H54 (cell line): Measurements from ENCODE around the gene ENTR1.

ENCODE experiments used
- DNase-seq: peaks from one replicate; pipeline ENCODE4 v3.0.0; 2011; ENCODE audit warnings: low spot score, mixed read lengths; ENCODE audit not compliant: insufficient read length
- FAIRE-seq: peaks from 3 replicates; lab custom pipeline; 2011; peaks lifted over from hg19 to GRCh38; lab: Jason Lieb, UNC
- POLR2A ChIP-seq: IDR thresholded peaks from 2 replicates; pipeline ENCODE4 v1.6.1; 2011; ENCODE audit warnings: low read depth, mild to moderate bottlenecking, low read length

ENTR1 gene

GRCh38 chr9:136403538-136403914 is 6.9 kb downstream of the ENTR1 start:
- FAIRE-seq, result no peak
- no peak for TF ChIP-seq POLR2A
- DNase-seq, result no peak

GRCh38 chr9:136402067-136402466 is 8.3 kb downstream of the ENTR1 start:
- no peak for DNase-seq
- no peak for TF ChIP-seq POLR2A
- FAIRE-seq, result no peak

GRCh38 chr9:136401173-136401922 is 9.1 kb downstream of the ENTR1 start:
- TF ChIP-seq POLR2A, result no peak
- no peak for DNase-seq
- no peak for FAIRE-seq

GRCh38 chr9:136400038-136400834 is 10.2 kb downstream of the ENTR1 start, which contains the start of gene SNAPC4:
TSS of gene SNAPC4 (minus strand) at chr9:136400170. CDS start at chr9:136398428, 1,742 bp downstream.
- peak; percentile 88 for TF ChIP-seq POLR2A
- FAIRE-seq, result no peak
- peak; percentile 100 for DNase-seq

GRCh38 chr9:136399176-136400037 is 11.0 kb downstream of the ENTR1 start:
- no peak for TF ChIP-seq POLR2A
- peak; percentile 67 for DNase-seq
- FAIRE-seq, result no peak

GRCh38 chr9:136398286-136398685 is 12.1 kb downstream of the ENTR1 start:
- TF ChIP-seq POLR2A, result no peak
- FAIRE-seq, result no peak

GRCh38 chr9:136397643-136398042 is 12.8 kb downstream of the ENTR1 start:
- FAIRE-seq (no peak), DNase-seq (no peak)
- no peak for TF ChIP-seq POLR2A

More at GRCh38 chr9:136398286-136398685, 12.1 kb downstream of the ENTR1 start:
- no peak for DNase-seq

GRCh38 chr9:136396219-136396515 is 14.2 kb downstream of the ENTR1 start:
- TF ChIP-seq POLR2A, result no peak
- no peak for FAIRE-seq
- DNase-seq, result no peak

GRCh38 chr9:136395345-136396218 is 14.8 kb downstream of the ENTR1 start:
- TF ChIP-seq POLR2A, result no peak
- no peak for FAIRE-seq
- DNase-seq, result no peak

- FAIRE-seq (no peak), DNase-seq (no peak)
- TF ChIP-seq POLR2A, result no peak
Observed at GRCh38 chr9:136395020-136395340, 15.4 kb downstream of the ENTR1 start.

- FAIRE-seq, result no peak
- DNase-seq, result no peak
- no peak for TF ChIP-seq POLR2A
Observed at GRCh38 chr9:136394312-136395019, 15.9 kb downstream of the ENTR1 start.

GRCh38 chr9:136393531-136393930 is 16.9 kb downstream of the ENTR1 start:
- no peak for DNase-seq

More at GRCh38 chr9:136393531-136393930, 16.9 kb downstream of the ENTR1 start:
- TF ChIP-seq POLR2A, result no peak
- FAIRE-seq, result no peak
